ENCODE results near the gene CLIC3. TPM values are rescaled to one million over a fixed set of nuclear protein-coding genes. Genes with fewer than 3 reads are reported as not detected.

Gene CLIC3
- total and polyA plus RNA-seq, 4 donors = 17.2 to 115 (median 81.1) TPM

DNA sequence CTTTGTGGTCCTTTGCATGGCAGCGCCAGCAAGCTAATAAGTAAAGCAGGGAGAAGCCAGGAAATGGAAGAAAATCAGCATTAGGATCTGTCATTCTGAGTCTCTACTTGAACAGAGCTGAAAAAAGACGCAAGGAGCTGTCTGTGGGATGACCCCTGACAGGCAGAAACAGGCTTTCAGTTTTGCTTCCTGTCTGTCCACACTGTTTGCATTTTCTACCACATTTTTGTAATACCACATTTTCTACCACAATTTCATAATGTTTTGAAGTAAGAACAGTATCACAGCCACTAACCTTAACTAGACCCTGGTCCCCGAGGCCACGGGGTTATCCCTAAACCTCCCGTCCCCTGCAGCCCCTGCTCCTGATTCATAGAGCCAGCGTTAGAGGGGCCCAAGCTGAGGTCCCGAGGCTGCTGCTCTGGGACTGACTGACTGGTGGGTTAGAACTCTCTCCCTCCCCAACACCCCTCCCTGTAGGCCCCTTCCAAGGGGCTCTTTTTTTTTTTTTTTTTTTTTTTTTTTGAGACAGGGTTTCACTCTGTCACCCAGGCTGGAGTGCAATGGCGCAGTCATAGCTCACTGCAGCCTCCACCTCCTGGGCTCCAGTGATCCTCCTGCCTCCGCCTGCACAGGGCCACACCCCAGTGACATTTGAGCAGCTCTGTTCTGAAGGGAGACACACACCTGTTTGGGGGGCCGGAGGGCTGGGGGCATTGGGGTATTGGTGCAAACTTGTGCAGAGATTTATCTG, 4.0 kb upstream of the CLIC3 start:
- Histone ChIP-seq H3K4me3 (no peak overlapping the region), H3K27me3 (ENCODE audit: control insufficient read depth in 3 of 3, insufficient read depth in 3 of 3, low read length in 2 of 3) (no peaks in the 10 kb centered on the region), H3K4me1 (ENCODE audit: control insufficient read depth in 5 of 5, insufficient read depth in 5 of 5, low read length in 5 of 5) (peaks cover 0 to 22% (median 11%) of the 10 kb centered on the region in 5 donors), H3K36me3 (ENCODE audit: control insufficient read depth in 4 of 4, insufficient read depth in 4 of 4, low read length in 4 of 4) (no peaks in the 10 kb centered on the region), H3K27ac (ENCODE audit: low read depth in 1 of 2, low read length in 1 of 2) (no peak overlapping the region), H3K9me3 (ENCODE audit: control insufficient read depth in 4 of 4, insufficient read depth in 3 of 4, low read length in 3 of 4) (peaks cover 0 to 2% (median 0%) of the 10 kb centered on the region in 4 donors), H3K9ac (ENCODE audit: insufficient read depth in 1 of 2, low read length in 2 of 2) (no peak overlapping the region)
- WGBS, 2 donors = 36 to 54% methylated on average over 10 of the region's 10 CpGs
- peak in 1 of 3 donors; percentile 54 for DNase-seq
- ATAC-seq (ENCODE audit: insufficient read depth, low FRiP score) = no peak
- TF ChIP-seq, protein P1, sequence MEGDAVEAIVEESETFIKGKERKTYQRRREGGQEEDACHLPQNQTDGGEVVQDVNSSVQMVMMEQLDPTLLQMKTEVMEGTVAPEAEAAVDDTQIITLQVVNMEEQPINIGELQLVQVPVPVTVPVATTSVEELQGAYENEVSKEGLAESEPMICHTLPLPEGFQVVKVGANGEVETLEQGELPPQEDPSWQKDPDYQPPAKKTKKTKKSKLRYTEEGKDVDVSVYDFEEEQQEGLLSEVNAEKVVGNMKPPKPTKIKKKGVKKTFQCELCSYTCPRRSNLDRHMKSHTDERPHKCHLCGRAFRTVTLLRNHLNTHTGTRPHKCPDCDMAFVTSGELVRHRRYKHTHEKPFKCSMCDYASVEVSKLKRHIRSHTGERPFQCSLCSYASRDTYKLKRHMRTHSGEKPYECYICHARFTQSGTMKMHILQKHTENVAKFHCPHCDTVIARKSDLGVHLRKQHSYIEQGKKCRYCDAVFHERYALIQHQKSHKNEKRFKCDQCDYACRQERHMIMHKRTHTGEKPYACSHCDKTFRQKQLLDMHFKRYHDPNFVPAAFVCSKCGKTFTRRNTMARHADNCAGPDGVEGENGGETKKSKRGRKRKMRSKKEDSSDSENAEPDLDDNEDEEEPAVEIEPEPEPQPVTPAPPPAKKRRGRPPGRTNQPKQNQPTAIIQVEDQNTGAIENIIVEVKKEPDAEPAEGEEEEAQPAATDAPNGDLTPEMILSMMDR (IDR thresholded peaks at IDR 0.05; ENCODE audit: control extremely low read depth, extremely low read depth) = no peak

DNA sequence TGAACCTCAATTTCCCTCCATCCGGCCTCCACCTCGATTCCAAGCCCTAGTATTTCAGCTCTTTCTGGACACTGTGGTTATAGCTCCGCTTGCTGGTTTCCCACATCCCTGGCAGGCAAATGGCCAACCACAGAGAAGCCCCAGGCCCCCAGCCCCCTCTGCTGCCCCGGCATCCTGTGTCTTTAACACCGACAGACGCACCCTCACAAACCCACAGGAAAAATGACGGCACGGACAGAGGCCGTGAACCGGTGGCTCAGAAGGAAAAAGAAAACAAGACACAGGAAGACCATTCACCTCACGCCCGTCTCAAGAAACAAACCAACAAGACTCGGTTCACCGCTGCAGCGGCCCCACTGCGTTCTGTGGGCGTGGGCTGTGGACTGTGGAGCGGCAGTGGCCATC, 1.5 kb upstream of the CLIC3 start:
- Histone ChIP-seq H3K27ac (ENCODE audit: low read depth in 1 of 2, low read length in 1 of 2) (no peak overlapping the region), H3K9me3 (ENCODE audit: control insufficient read depth in 4 of 4, insufficient read depth in 3 of 4, low read length in 3 of 4) (no peaks in the 10 kb centered on the region), H3K36me3 (ENCODE audit: control insufficient read depth in 4 of 4, insufficient read depth in 4 of 4, low read length in 4 of 4) (peaks cover 0 to 13% (median 0%) of the 10 kb centered on the region in 4 donors), H3K4me1 (ENCODE audit: control insufficient read depth in 5 of 5, insufficient read depth in 5 of 5, low read length in 5 of 5) (peaks cover 0 to 35% (median 13%) of the 10 kb centered on the region in 5 donors), H3K4me3 (no peak overlapping the region), H3K9ac (ENCODE audit: insufficient read depth in 1 of 2, low read length in 2 of 2) (no peak overlapping the region), H3K27me3 (ENCODE audit: control insufficient read depth in 3 of 3, insufficient read depth in 3 of 3, low read length in 2 of 3) (no peaks in the 10 kb centered on the region)
- ATAC-seq (ENCODE audit: insufficient read depth, low FRiP score) = no peak
- TF ChIP-seq, protein P1 (IDR thresholded peaks at IDR 0.05; ENCODE audit: control extremely low read depth, extremely low read depth) = no peak
- 26 to 47% methylated on average over 18 of the region's 18 CpGs for whole genome bisulfite sequencing, 2 donors
- DNase-seq = no peak

DNA sequence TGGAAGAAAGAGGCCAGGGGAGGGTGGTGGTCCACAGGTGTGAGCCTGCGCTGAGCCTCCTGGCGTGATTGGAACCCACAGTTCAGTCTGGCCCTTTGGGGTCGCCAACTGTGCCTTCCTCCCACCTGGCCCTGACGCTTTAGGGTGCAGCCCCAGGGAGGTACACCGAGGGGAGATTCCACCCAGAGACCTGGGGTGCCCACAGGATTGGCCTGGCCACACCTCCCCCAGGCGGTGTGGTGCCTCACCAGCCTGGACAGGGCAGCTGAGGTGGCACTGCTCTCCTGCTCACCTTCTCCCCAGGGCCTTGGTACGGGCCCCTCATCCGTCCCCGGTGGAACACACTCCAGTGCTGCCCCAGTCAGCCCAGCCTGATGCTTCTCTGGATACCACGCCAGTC, 1.0 kb upstream of the CLIC3 start:
- 62 to 86% methylated on average over 10 of the region's 10 CpGs for WGBS, 2 donors
- no peak overlapping the region for H3K9ac ChIP-seq (ENCODE audit: insufficient read depth in 1 of 2, low read length in 2 of 2)
- H3K4me1 ChIP-seq (ENCODE audit: control insufficient read depth in 5 of 5, insufficient read depth in 5 of 5, low read length in 5 of 5) = peaks cover 0 to 37% (median 15%) of the 10 kb centered on the region in 5 donors
- peaks cover 0 to 13% (median 0%) of the 10 kb centered on the region in 4 donors for H3K36me3 ChIP-seq (ENCODE audit: control insufficient read depth in 4 of 4, insufficient read depth in 4 of 4, low read length in 4 of 4)
- TF ChIP-seq, protein P1 (IDR thresholded peaks at IDR 0.05; ENCODE audit: control extremely low read depth, extremely low read depth) = no peak
- no peaks in the 10 kb centered on the region for H3K9me3 ChIP-seq (ENCODE audit: control insufficient read depth in 4 of 4, insufficient read depth in 3 of 4, low read length in 3 of 4)
- ATAC-seq (ENCODE audit: insufficient read depth, low FRiP score) = no peak
- DNase-seq = no peak
- H3K4me3 ChIP-seq = no peak overlapping the region
- no peaks in the 10 kb centered on the region for H3K27me3 ChIP-seq (ENCODE audit: control insufficient read depth in 3 of 3, insufficient read depth in 3 of 3, low read length in 2 of 3)
- peak overlapping the region in 1 of 2 donors; percentile 48 for H3K27ac ChIP-seq (ENCODE audit: low read depth in 1 of 2, low read length in 1 of 2)

All from lung (tissue), 12 donors.